Neuron (in vitro differentiated cells): Measurements from ENCODE around the gene ALPP.
"Not testable (repeated sequence)": the region's sequence is repeated elsewhere in the genome, so short reads cannot be mapped to it uniquely, and the experiment has no call there.

ENCODE experiments used
- H2AFZ ChIP-seq: one replicate; pipeline ENCODE4 v1.6.1; 2013; ENCODE audit warnings: low read depth, mild to moderate bottlenecking, inconsistent platforms, low read length, moderate library complexity
- H3K27me3 ChIP-seq: one replicate; pipeline ENCODE4 v1.6.1; 2013; ENCODE audit warnings: low read length; ENCODE audit not compliant: insufficient read depth
- H3K36me3 ChIP-seq: one replicate; pipeline ENCODE4 v1.6.1; 2013; ENCODE audit warnings: low read length; ENCODE audit not compliant: insufficient read depth
- H3K4me1 ChIP-seq: one replicate; pipeline ENCODE4 v1.6.1; 2013; ENCODE audit warnings: low read length; ENCODE audit not compliant: insufficient read depth
- H3K4me3 ChIP-seq: 2 replicates; pipeline ENCODE4 v1.5.1; 2013; ENCODE audit warnings: mild to moderate bottlenecking, low read length, moderate library complexity
- H3K9me3 ChIP-seq: one replicate; pipeline ENCODE4 v1.6.1; 2013; ENCODE audit warnings: low read length

The ALPP gene

DNA sequence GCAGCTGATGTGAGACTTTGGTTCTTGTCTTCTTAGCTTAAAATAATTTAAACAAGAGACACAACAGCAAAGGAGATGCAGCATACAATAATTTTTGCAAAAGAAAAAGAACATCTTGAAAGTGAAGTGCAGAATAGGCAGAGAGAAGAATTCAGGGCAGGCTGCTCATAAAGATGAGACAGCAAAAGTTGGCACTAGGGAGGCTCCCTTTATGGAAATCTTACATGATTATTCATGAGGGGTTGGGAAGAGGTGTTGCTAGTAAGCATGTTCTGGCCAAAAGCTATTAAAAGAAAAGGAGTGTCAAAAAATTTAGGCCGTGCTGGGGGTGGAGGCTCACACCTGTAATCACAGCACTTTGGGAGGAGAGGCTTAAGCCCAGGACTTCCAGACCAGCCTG lies 4.2 kb upstream of the ALPP start:
- H3K9me3 ChIP-seq: no peaks in the 10 kb centered on the region
- H2AFZ ChIP-seq: no peak overlapping the region
- peaks cover 6% of the 10 kb centered on the region for H3K4me1 ChIP-seq
- H3K36me3 ChIP-seq: no peaks in the 10 kb centered on the region
- peaks cover 11% of the 10 kb centered on the region for H3K27me3 ChIP-seq
- no peak overlapping the region for H3K4me3 ChIP-seq

DNA sequence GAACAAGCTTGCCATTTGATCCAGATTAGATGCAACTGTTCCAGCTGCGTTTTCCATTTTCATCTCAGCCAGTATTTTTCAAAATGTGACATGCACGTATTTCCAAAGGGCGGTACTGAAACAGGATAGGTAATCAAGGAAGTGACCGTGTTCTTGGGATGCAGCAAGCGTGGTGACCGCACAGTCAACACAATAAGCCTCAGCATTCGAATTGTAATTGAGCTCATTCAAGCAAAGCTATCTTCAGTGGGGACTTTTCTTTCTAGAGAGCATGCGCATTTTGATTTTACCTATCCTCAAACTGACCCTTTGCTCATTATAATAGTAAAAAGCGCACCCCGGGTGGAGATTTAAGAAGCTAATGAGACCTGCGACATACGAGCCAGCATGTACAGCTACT lies 3.4 kb upstream of the ALPP start:
- H3K4me1 ChIP-seq: no peaks in the 10 kb centered on the region
- no peak overlapping the region for H2AFZ ChIP-seq
- H3K9me3 ChIP-seq: no peaks in the 10 kb centered on the region
- no peaks in the 10 kb centered on the region for H3K36me3 ChIP-seq
- H3K4me3 ChIP-seq: no peak overlapping the region
- H3K27me3 ChIP-seq: peaks cover 11% of the 10 kb centered on the region

DNA sequence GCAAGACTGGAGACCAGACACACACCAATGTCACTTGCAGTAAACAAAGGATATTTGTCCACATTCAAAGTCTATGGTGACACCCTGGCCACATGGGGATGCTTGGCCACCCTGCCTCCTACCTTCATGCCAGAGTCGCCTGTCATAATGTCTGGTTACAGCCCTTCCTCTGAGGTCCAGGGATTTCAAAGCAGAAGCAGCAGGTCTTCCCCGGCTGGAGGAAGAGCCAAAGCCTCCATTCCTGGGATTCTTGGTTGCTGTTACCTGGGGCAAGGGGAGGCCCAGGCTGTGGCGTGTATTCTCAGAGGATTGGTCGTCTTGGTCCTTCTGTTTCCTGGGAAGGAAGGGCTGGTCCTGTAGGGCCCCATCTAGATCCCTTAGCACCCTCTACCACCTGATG lies 2.3 kb upstream of the ALPP start:
- Histone ChIP-seq H3K4me1 (no peaks in the 10 kb centered on the region), H2AFZ (no peak overlapping the region), H3K9me3 (no peaks in the 10 kb centered on the region), H3K36me3 (no peaks in the 10 kb centered on the region), H3K27me3 (peaks cover 11% of the 10 kb centered on the region), H3K4me3 (no peak overlapping the region)

DNA sequence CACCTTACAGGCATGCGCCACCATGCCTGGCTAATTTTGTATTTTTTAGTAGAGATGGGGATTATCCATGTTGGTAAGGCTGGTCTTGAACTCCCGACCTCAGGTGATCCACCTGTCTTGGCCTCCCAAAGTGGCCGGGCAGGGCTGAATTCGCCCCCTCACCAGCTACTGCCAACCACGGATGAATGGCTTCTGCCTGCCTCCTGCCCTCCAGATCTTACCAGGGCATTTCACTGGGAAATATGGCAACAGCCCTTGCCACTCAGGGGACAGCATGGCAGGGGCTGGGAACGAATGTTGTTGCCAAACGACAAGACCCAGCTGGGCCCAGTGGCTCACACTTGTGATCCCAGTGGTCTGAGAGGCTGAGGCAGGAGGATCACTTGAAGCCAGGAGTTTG lies 1.8 kb upstream of the ALPP start:
- no peaks in the 10 kb centered on the region for H3K9me3 ChIP-seq
- H2AFZ ChIP-seq: no peak overlapping the region
- H3K27me3 ChIP-seq: peaks cover 11% of the 10 kb centered on the region
- no peak overlapping the region for H3K4me3 ChIP-seq
- no peaks in the 10 kb centered on the region for H3K36me3 ChIP-seq
- no peaks in the 10 kb centered on the region for H3K4me1 ChIP-seq

DNA sequence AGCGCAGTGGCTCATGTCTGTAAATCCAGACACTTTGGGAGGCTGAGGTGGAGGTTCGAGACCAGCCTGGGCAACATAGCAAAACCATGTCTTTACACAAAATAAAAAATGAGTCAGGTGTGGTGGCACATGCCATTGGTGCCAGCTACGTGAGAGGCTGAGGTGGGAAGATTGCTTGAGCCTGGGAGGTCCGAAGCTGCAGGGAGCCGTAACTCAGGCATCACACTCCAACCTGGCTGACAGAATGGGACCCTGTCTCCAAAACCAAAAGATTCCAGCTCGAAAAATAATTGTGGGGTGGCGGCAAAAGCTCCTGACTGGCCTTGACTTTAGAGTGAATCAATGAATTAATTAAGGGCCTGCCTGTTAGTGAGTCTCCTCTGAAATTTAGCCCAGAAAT lies 1.2 kb upstream of the ALPP start:
- H3K4me1 ChIP-seq: no peaks in the 10 kb centered on the region
- H3K27me3 ChIP-seq: peaks cover 13% of the 10 kb centered on the region
- no peaks in the 10 kb centered on the region for H3K36me3 ChIP-seq
- no peak overlapping the region for H2AFZ ChIP-seq
- H3K9me3 ChIP-seq: no peaks in the 10 kb centered on the region
- H3K4me3 ChIP-seq: no peak overlapping the region

DNA sequence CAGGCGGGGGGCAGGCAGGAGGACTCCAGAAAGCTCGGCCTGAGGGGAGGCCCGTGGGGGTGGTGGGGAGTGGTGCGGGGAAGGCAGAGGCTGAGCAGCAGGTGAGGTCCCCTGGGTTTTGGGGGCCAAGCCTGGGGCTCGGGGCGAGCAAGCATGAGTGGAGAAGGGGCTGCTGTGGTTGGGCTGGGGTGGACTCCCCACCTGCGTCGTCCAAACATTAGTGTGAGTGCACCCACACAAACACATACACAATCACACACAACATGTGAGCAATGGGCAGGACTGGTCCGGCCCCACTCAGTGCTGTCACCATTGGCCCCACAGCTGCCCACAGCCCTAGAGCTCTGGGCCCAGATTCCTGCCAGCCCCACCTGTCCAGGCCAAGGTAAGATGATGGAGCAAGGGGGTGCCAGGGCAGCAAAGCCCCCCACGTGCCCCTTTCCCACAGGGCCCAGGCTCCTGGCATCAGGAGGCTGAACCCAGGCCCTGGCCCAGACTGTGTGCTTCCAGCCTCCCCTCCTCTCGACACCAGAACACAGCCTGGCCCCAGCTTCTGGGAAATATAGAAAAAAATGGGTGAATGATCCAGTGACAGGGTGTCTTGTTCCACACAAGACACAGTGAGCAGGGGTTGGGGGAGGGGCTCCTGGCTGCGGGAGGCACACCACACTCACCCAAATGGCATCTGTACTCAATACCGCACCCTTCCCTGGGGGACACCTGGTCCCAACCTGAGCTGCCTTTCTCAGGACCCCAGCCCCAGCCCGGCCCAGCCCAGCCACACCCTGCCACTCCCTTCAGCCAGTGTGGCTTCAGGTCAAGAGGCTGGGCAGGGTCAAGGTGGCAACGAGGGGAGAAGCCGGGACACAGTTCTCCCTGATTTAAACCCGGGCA lies 463 bp upstream of the ALPP start:
- H3K4me3 ChIP-seq: no peak overlapping the region
- no peaks in the 10 kb centered on the region for H3K9me3 ChIP-seq
- H3K36me3 ChIP-seq: no peaks in the 10 kb centered on the region
- H3K27me3 ChIP-seq: peaks cover 14% of the 10 kb centered on the region
- H3K4me1 ChIP-seq: no peaks in the 10 kb centered on the region
- H2AFZ ChIP-seq: no peak overlapping the region

DNA sequence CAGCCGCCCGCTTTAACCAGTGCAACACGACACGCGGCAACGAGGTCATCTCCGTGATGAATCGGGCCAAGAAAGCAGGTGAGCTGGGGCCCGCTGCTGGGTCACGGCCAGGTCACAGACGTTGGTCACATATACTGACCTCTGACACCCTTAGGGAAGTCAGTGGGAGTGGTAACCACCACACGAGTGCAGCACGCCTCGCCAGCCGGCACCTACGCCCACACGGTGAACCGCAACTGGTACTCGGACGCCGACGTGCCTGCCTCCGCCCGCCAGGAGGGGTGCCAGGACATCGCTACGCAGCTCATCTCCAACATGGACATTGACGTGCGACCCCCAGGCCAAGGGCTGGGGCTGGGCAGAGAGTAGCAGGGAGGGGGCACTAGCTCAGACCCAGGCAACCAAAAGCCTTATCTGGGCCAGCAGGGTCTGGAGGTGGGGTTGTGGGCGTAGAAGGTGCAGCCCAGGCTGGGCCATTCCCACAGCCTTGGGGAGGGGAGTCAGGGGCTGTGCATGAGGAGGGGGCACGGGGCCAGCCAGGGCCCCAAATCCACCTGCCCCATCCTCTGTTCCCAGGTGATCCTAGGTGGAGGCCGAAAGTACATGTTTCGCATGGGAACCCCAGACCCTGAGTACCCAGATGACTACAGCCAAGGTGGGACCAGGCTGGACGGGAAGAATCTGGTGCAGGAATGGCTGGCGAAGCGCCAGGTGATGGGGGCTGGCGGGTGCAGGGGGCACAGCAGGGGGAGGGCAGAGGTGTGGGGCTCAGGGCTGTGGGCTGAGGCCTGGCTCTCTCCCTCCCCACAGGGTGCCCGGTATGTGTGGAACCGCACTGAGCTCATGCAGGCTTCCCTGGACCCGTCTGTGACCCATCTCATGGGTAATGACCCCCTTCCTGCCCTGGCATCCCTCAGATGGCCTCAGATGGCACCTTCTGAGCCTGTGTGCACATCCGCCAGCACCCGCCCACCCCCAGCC lies 1.3 kb downstream of the ALPP start:
- H3K27me3 ChIP-seq: peaks cover 16% of the 10 kb centered on the region
- H3K9me3 ChIP-seq, H3K36me3 ChIP-seq, H2AFZ ChIP-seq, H3K4me1 ChIP-seq, H3K4me3 ChIP-seq: not testable (repeated sequence)

DNA sequence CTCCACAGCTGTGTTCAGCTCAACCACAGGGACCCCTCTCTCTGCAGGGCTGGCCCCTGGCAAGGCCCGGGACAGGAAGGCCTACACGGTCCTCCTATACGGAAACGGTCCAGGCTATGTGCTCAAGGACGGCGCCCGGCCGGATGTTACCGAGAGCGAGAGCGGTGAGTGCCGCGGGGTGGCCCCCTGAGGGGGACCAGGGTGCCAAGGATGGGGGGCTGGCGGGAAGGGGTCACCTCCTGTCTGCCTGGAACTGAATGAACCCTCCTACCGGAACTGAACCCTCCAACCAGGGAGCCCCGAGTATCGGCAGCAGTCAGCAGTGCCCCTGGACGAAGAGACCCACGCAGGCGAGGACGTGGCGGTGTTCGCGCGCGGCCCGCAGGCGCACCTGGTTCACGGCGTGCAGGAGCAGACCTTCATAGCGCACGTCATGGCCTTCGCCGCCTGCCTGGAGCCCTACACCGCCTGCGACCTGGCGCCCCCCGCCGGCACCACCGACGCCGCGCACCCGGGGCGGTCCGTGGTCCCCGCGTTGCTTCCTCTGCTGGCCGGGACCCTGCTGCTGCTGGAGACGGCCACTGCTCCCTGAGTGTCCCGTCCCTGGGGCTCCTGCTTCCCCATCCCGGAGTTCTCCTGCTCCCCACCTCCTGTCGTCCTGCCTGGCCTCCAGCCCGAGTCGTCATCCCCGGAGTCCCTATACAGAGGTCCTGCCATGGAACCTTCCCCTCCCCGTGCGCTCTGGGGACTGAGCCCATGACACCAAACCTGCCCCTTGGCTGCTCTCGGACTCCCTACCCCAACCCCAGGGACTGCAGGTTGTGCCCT lies 2.9 kb downstream of the ALPP start:
- H3K4me1 ChIP-seq: not testable (repeated sequence)
- peaks cover 27% of the 10 kb centered on the region for H3K27me3 ChIP-seq

DNA sequence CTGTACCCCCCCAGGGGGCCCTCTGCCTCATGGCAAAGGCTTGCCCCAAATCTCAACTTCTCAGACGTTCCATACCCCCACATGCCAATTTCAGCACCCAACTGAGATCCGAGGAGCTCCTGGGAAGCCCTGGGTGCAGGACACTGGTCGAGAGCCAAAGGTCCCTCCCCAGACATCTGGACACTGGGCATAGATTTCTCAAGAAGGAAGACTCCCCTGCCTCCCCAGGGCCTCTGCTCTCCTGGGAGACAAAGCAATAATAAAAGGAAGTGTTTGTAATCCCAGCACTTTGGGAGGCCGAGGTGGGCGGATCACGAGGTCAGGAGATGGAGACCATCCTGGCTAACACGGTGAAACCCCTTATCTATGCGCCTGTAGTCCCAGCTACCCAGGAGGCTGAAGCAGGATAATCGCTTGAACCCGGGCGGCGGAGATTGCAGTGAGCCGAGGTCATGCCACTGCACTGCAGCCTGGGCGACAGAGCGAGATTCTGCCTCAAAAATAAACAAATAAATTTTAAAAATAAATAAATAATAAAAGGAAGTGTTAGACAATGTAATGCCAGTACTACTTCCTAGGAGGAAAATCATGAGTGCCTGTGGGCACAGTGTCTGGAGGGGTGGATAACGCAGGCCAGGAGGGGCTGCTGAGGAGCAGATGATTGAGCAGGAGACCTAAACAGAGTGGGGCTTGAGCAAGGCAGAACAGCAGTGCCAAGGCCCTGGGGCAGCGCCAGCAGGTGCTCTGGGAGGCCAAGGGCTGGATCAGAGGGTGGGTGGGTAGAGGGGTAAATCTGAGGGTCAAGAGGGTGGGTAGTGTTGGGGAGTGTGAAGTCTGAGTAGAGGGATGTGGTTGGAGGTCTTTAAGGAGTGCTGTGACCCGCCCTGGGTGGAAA lies 4.0 kb downstream of the ALPP start:
- Histone ChIP-seq H3K36me3 (no peaks in the 10 kb centered on the region), H3K27me3 (peaks cover 36% of the 10 kb centered on the region), H3K4me1 (no peaks in the 10 kb centered on the region), H3K4me3 (no peak overlapping the region), H3K9me3 (peaks cover under 1% of the 10 kb centered on the region), H2AFZ (no peak overlapping the region)

More for the DNA sequence above, 2.9 kb downstream of the ALPP start:
- H2AFZ ChIP-seq, H3K36me3 ChIP-seq, H3K4me3 ChIP-seq, H3K9me3 ChIP-seq: not testable (repeated sequence)

DNA sequence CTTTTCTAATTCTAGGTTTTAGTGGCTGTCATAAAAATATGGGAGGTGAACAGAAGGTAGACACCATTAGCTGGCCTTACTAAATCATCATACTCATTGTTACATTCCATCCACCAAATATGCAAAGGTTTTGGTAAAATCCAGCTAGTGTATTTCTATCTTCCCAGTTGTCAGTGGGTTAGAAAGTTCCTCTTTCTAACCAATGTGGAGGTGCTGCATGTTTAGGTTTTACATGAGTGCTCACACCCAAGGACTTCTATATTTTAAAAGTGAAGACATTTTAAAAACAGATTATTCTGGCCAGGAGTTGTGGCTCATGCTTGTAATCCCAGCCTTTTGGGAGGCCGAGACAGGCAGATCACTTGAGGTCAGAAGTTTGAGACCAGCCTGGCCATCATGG lies 5.9 kb downstream of the ALPP start:
- Histone ChIP-seq H3K9me3 (peaks cover 3% of the 10 kb centered on the region), H3K4me1 (no peaks in the 10 kb centered on the region), H3K4me3 (no peak overlapping the region), H3K36me3 (no peaks in the 10 kb centered on the region), H3K27me3 (peaks cover 53% of the 10 kb centered on the region), H2AFZ (no peak overlapping the region)

DNA sequence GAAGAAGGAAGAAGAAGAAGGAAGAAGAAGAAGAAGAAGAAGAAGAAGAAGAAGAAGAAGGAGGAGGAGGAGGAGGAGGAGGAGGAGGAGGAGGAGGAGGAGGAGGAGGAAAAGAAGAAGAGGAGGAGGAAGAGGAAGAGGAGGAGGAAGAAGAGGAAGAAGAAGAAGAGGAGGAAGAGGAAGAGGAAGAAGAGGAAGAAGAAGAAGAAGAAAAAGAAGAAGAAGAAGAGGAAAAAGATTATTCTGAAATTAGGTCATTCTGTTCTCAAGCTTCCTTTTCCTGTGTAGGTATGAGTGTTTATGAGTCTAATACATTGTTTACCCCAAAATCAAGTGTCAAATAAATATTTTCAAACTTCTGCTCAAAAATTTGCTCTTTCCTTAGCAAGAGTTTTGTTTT lies 6.5 kb downstream of the ALPP start:
- H3K4me1 ChIP-seq, H3K9me3 ChIP-seq, H3K4me3 ChIP-seq, H3K36me3 ChIP-seq, H2AFZ ChIP-seq: not testable (repeated sequence)
- peaks cover 56% of the 10 kb centered on the region for H3K27me3 ChIP-seq
